OCI-LY7 (cell line): ENCODE measurements around the gene RHBG. TPM values are rescaled to one million over a fixed set of nuclear protein-coding genes. Genes with fewer than 3 reads are reported as not detected.

Experiments used
- BruUV-seq: library from RNA; stranded (reverse); fragments of 400-500 nt; replicated peaks from 2 replicates; lab custom pipeline; 2021; lab: Mats Ljungman, UMichigan
- CTCF ChIA-PET: fragments of 300-600 bp; sonication (Branson Sonifier 250); formaldehyde crosslinking; loops from one replicate; lab custom pipeline; 2022; ENCODE audit warnings: antibody characterized with exemption; ENCODE audit not compliant: unreplicated experiment; lab: Charles Lee
- POLR2A ChIA-PET: fragments of 300-600 bp; sonication (Branson Sonifier 250); formaldehyde crosslinking; loops from one replicate; lab custom pipeline; 2022; ENCODE audit warnings: antibody characterized with exemption; lab: Charles Lee
- DNase-seq: peaks from one replicate; pipeline ENCODE4 v3.0.0-alpha.2; 2015; ENCODE audit warnings: low spot score
- H2AFZ ChIP-seq: fragments of 200-600 bp; sonication (generic), shearing (Covaris generic); 2 replicates; pipeline ENCODE4 v1.6.1; 2014; ENCODE audit warnings: mild to moderate bottlenecking, antibody characterized with exemption, low read length, moderate library complexity
- H3K27ac ChIP-seq: fragments of 200-600 bp; sonication (generic); 2 replicates; pipeline ENCODE4 v1.5.1; 2014; ENCODE audit warnings: mixed run types, low read depth, mild to moderate bottlenecking, moderate library complexity, low read length, inconsistent platforms; ENCODE audit not compliant: poor library complexity, severe bottlenecking
- H3K36me3 ChIP-seq: fragments of 200-600 bp; sonication (generic); 2 replicates; pipeline ENCODE4 v1.6.1; 2014; ENCODE audit warnings: mild to moderate bottlenecking, antibody characterized with exemption, low read length, moderate library complexity, mixed read lengths; ENCODE audit not compliant: insufficient read depth
- H3K4me1 ChIP-seq: fragments of 200-600 bp; sonication (generic); 2 replicates; pipeline ENCODE4 v1.5.1; 2014; ENCODE audit warnings: mild to moderate bottlenecking, low read length; ENCODE audit not compliant: insufficient read depth, poor library complexity, severe bottlenecking
- H3K4me2 ChIP-seq: fragments of 200-600 bp; sonication (generic); 2 replicates; pipeline ENCODE4 v1.6.1; 2014; ENCODE audit warnings: mild to moderate bottlenecking, low read length
- H3K4me3 ChIP-seq: fragments of 200-600 bp; sonication (generic); 2 replicates; pipeline ENCODE4 v1.5.1; 2014; ENCODE audit warnings: mild to moderate bottlenecking, low read depth, low read length; ENCODE audit not compliant: poor library complexity, severe bottlenecking
- H3K79me2 ChIP-seq: fragments of 200-600 bp; sonication (generic); 2 replicates; pipeline ENCODE4 v1.6.1; 2016; ENCODE audit warnings: low read depth, mild to moderate bottlenecking, low read length, moderate library complexity, mixed read lengths; ENCODE audit not compliant: insufficient read depth
- H3K9me2 ChIP-seq: fragments of 200-600 bp; sonication (generic); 2 replicates; pipeline ENCODE4 v1.6.1; 2016; ENCODE audit warnings: mild to moderate bottlenecking, low read length, mixed read lengths; ENCODE audit not compliant: insufficient read depth
- H3K9me3 ChIP-seq: fragments of 200-600 bp; sonication (generic); 2 replicates; pipeline ENCODE4 v1.6.1; 2014; ENCODE audit warnings: mild to moderate bottlenecking, mixed run types, low read length, mixed read lengths
- H4K20me1 ChIP-seq: fragments of 200-600 bp; sonication (generic); 2 replicates; pipeline ENCODE4 v1.6.1; 2014; ENCODE audit warnings: mild to moderate bottlenecking, antibody characterized with exemption, low read length, moderate library complexity, mixed read lengths; ENCODE audit not compliant: insufficient read depth
- CTCF ChIP-seq: fragments of 200-600 bp; sonication (generic); conservative IDR thresholded peaks from 2 replicates; pipeline ENCODE4 v1.5.1; 2014; ENCODE audit warnings: mild to moderate bottlenecking, antibody characterized with exemption, low read length, moderate library complexity, mixed read lengths
- EZH2phosphoT487 ChIP-seq: fragments of 200-600 bp; sonication (generic); IDR thresholded peaks from 2 replicates; pipeline ENCODE4 v1.6.1; 2018; ENCODE audit warnings: low read depth, borderline replicate concordance, mild to moderate bottlenecking, mixed run types, antibody characterized with exemption, low read length, moderate library complexity, mixed read lengths
- intact Hi-C: fragments of 100-400 bp; cut with micrococcal nuclease; formaldehyde crosslinking; loops from one replicate; pipeline ENCODE4 v1.10.0; 2022; ENCODE audit not compliant: unreplicated experiment
- microRNA-seq: library from miRNA; unstranded; fragments of <30 nt; microRNA quantifications from one replicate; pipeline ENCODE4 v1.2.0, GENCODE V29; 2022; ENCODE audit warnings: borderline replicate concordance
- small RNA-seq: library from RNA; depleted of rRNA; stranded (forward); fragments of <200 nt; gene quantifications from one replicate; pipeline ENCODE3, GENCODE V24; 2014
- total RNA-seq, 2 experiments: library from RNA; depleted of rRNA in 1 of 2; stranded (reverse); fragments of >200 nt in 1 of 2; shearing (Covaris generic) in 1 of 2; gene quantifications; 2 replicates each; pipeline ENCODE4 v1.2.3, GENCODE V29; 2014 to 2022

The RHBG gene
- total RNA-seq, 2 experiments from 2014 or later = not detected

GRCh38 chr1:156432669-156433018 is 63.6 kb downstream of the RHBG start:
- intact Hi-C loops = no loop called here

GRCh38 chr1:156433032-156433431 is 64.0 kb downstream of the RHBG start:
- no peak overlapping the region for H3K4me3 ChIP-seq
- ChIA-PET CTCF (interaction anchor here (1.3 kb wide), 1 partner anchor 13 kb away, joined by 3 read pairs; no protein-coding TSS in a partner anchor), POLR2A (no interaction called here)
- no TSS peak for BruUV-seq
- intact Hi-C loops = no loop called here
- no peaks in the 10 kb centered on the region for H3K9me3 ChIP-seq
- no peak overlapping the region for H2AFZ ChIP-seq
- H3K9me2 ChIP-seq = no peaks in the 10 kb centered on the region
- H3K79me2 ChIP-seq = no peaks in the 10 kb centered on the region
- no peak for DNase-seq
- H3K36me3 ChIP-seq = no peaks in the 10 kb centered on the region
- H4K20me1 ChIP-seq = no peaks in the 10 kb centered on the region
- H3K4me1 ChIP-seq = no peaks in the 10 kb centered on the region
- H3K27ac ChIP-seq = no peak overlapping the region
- no peak overlapping the region for H3K4me2 ChIP-seq
- no peak for TF ChIP-seq EZH2phosphoT487
- no peak for TF ChIP-seq CTCF

More at GRCh38 chr1:156432669-156433018, 63.6 kb downstream of the RHBG start:
- Histone ChIP-seq H3K4me1 (no peaks in the 10 kb centered on the region), H3K4me3 (no peak overlapping the region), H3K36me3 (no peaks in the 10 kb centered on the region), H2AFZ (no peak overlapping the region), H3K9me3 (no peaks in the 10 kb centered on the region), H3K9me2 (no peaks in the 10 kb centered on the region), H3K27ac (no peak overlapping the region), H4K20me1 (no peaks in the 10 kb centered on the region), H3K79me2 (no peaks in the 10 kb centered on the region), H3K4me2 (no peak overlapping the region)
- POLR2A ChIA-PET = no interaction called here
- BruUV-seq = no TSS peak
- DNase-seq = no peak
- CTCF ChIA-PET = no interaction called here
- TF ChIP-seq EZH2phosphoT487 (no peak), CTCF (no peak)

DNA sequence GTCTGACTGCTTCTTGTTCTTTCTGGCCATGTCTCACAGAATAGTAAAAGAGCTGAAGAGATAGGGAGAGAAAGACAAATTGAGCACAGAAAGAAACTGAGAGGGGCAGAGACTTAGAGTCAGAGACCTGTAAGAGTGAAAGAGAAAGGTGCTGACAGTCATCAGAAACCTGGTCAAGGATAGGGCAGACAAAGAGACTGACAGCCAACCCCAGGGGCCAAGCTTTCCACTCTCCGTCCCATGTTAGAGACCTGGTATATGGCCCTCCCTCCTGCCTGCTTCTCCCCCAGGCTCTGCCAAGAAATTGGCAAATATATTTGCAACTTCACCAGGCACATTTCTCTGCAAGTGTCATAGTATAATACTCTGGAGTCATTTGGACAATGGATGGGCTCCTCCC is 64.6 kb downstream of the RHBG start:
- Histone ChIP-seq H3K79me2 (no peaks in the 10 kb centered on the region), H4K20me1 (no peaks in the 10 kb centered on the region), H3K36me3 (no peaks in the 10 kb centered on the region), H3K4me1 (no peaks in the 10 kb centered on the region), H3K4me3 (no peak overlapping the region), H3K27ac (no peak overlapping the region), H3K9me3 (no peaks in the 10 kb centered on the region), H3K4me2 (no peak overlapping the region), H2AFZ (no peak overlapping the region), H3K9me2 (no peaks in the 10 kb centered on the region)
- intact Hi-C loops = no loop called here
- ChIA-PET CTCF (interaction anchor here (1.3 kb wide), 1 partner anchor 14 kb away, joined by 3 read pairs; no protein-coding TSS in a partner anchor), POLR2A (no interaction called here)
- no peak for TF ChIP-seq CTCF
- no peak for TF ChIP-seq EZH2phosphoT487
- BruUV-seq = no TSS peak
- DNase-seq = no peak

Small RNA genes lying within 50 kb of the gene (microRNA-seq; reads per million reads assigned to microRNA genes)
- gene MIR9-1 = not detected

Small RNA genes lying within 50 kb of the gene (small RNA-seq; reads per million reads assigned to genes)
- gene MIR9-1 = not detected

Other genes with a start within 250 kb of the RHBG start
- 77.8 and 81.2 TPM in 2 replicates for gene SEMA4A, start 215.6 kb upstream of the RHBG start, total RNA-seq (2014; rRNA removed; shearing (Covaris generic))
- gene SEMA4A, start 215.6 kb upstream of the RHBG start, total RNA-seq (2022) = 196 and 205 TPM in 2 replicates
- gene SLC25A44, start 175.1 kb upstream of the RHBG start, total RNA-seq (2014; rRNA removed; shearing (Covaris generic)) = 8.5 and 11.0 TPM in 2 replicates
- 22.5 and 26.1 TPM in 2 replicates for gene SLC25A44, start 175.1 kb upstream of the RHBG start, total RNA-seq (2022)
- gene PMF1, start 156.2 kb upstream of the RHBG start, total RNA-seq (2014; rRNA removed; shearing (Covaris generic)) = 82.5 and 88.3 TPM in 2 replicates
- 67.5 and 75.5 TPM in 2 replicates for gene PMF1, start 156.2 kb upstream of the RHBG start, total RNA-seq (2022)
- 4.2 and 6.0 TPM in 2 replicates for gene BGLAP, start 127.0 kb upstream of the RHBG start, total RNA-seq (2014; rRNA removed; shearing (Covaris generic))
- 3.7 and 4.7 TPM in 2 replicates for gene BGLAP, start 127.0 kb upstream of the RHBG start, total RNA-seq (2022)
- 4.2 and 5.0 TPM in 2 replicates for gene PAQR6, start 121.2 kb upstream of the RHBG start, total RNA-seq (2014; rRNA removed; shearing (Covaris generic))
- 15.7 and 16.4 TPM in 2 replicates for gene PAQR6, start 121.2 kb upstream of the RHBG start, total RNA-seq (2022)
- gene SMG5, start 86.4 kb upstream of the RHBG start, total RNA-seq (2014; rRNA removed; shearing (Covaris generic)) = 87.0 and 87.9 TPM in 2 replicates
- 88.9 and 99.0 TPM in 2 replicates for gene SMG5, start 86.4 kb upstream of the RHBG start, total RNA-seq (2022)
- gene TMEM79, start 84.9 kb upstream of the RHBG start, total RNA-seq (2014; rRNA removed; shearing (Covaris generic)) = 5.0 and 6.2 TPM in 2 replicates
- 6.8 and 7.4 TPM in 2 replicates for gene TMEM79, start 84.9 kb upstream of the RHBG start, total RNA-seq (2022)
- 0.60 TPM in 1 of 2 replicates, not detected in the other for gene GLMP, start 73.5 kb upstream of the RHBG start, total RNA-seq (2014; rRNA removed; shearing (Covaris generic))
- 4.9 and 8.0 TPM in 2 replicates for gene GLMP, start 73.5 kb upstream of the RHBG start, total RNA-seq (2022)
- 0.63 and 1.2 TPM in 2 replicates for gene VHLL, start 69.9 kb upstream of the RHBG start, total RNA-seq (2014; rRNA removed; shearing (Covaris generic))
- 0.59 TPM in 1 of 2 replicates, not detected in the other for gene VHLL, start 69.9 kb upstream of the RHBG start, total RNA-seq (2022)
- gene CCT3, start 30.9 kb upstream of the RHBG start, total RNA-seq (2014; rRNA removed; shearing (Covaris generic)) = 385 and 407 TPM in 2 replicates
- gene CCT3, start 30.9 kb upstream of the RHBG start, total RNA-seq (2022) = 321 and 387 TPM in 2 replicates
- gene TSACC, start 30.7 kb upstream of the RHBG start, total RNA-seq (2014; rRNA removed; shearing (Covaris generic)) = 2.3 TPM in 1 of 2 replicates, not detected in the other
- 1.9 and 2.0 TPM in 2 replicates for gene TSACC, start 30.7 kb upstream of the RHBG start, total RNA-seq (2022)
- 23.4 and 42.7 TPM in 2 replicates for gene MEF2D, start 131.6 kb downstream of the RHBG start, total RNA-seq (2014; rRNA removed; shearing (Covaris generic))
- gene MEF2D, start 131.6 kb downstream of the RHBG start, total RNA-seq (2022) = 92.3 and 101 TPM in 2 replicates
- gene IQGAP3, start 203.4 kb downstream of the RHBG start, total RNA-seq (2014; rRNA removed; shearing (Covaris generic)) = 22.4 and 26.1 TPM in 2 replicates
- 28.7 and 37.1 TPM in 2 replicates for gene IQGAP3, start 203.4 kb downstream of the RHBG start, total RNA-seq (2022)
- gene TTC24, start 210.5 kb downstream of the RHBG start, total RNA-seq (2014; rRNA removed; shearing (Covaris generic)) = 2.8 and 3.6 TPM in 2 replicates
- 11.9 and 12.4 TPM in 2 replicates for gene TTC24, start 210.5 kb downstream of the RHBG start, total RNA-seq (2022)
- gene NAXE, start 222.6 kb downstream of the RHBG start, total RNA-seq (2014; rRNA removed; shearing (Covaris generic)) = 71.6 and 81.5 TPM in 2 replicates
- 56.1 and 61.1 TPM in 2 replicates for gene NAXE, start 222.6 kb downstream of the RHBG start, total RNA-seq (2022)
- gene GPATCH4, start 232.3 kb downstream of the RHBG start, total RNA-seq (2014; rRNA removed; shearing (Covaris generic)) = 33.3 and 40.9 TPM in 2 replicates
- gene GPATCH4, start 232.3 kb downstream of the RHBG start, total RNA-seq (2022) = 38.5 and 51.6 TPM in 2 replicates